HG03064 (cell line): ENCODE data around the gene ANKRD44.
"Not testable (repeated sequence)": the region's sequence is repeated elsewhere in the genome, so short reads cannot be mapped to it uniquely, and the experiment has no call there.

Source experiments
- ATAC-seq: cut with Tn5 transposase; IDR thresholded peaks from one replicate; pipeline ENCODE4 v1.9.1; 2021; ENCODE audit warnings: low read depth; ENCODE audit not compliant: unreplicated experiment

Gene ANKRD44

DNA sequence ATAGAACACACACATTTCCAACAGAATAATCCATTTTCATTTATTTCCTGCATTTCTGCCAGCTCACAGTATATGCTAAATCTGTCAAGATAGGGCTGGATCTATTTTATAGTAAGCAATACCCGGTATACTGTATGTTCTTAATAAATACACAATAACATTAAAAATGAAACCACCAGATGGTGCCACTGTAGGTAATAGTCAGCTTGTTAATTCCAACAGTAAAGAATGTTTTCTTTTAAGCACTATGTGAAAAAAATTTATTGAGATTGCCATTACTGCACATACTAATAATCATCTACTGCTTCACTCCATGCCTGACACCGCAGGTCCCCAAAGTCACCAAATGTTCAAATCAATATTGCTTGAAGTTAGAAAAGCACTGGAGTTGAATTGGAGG lies 252.6 kb downstream of the ANKRD44 start:
- ATAC-seq = no peak

DNA sequence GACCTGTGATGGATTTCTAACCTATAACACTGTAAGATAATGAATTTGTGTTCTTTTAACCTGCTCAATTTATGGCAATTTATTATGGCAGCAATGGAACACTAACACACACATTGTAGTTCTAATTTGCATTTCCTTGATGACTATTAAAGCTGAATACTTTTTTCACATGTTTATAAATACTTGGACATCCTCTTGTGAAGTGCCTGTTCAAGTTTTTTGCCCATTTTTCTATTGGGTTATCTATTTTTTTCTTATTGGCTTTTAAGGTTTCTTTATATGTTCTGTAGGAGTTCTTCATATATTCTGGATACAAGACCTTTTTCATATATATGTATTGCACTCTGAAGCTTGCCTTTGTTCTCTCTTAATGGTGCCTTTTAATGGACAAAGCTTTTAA lies 255.5 kb downstream of the ANKRD44 start:
- ATAC-seq = no peak

DNA sequence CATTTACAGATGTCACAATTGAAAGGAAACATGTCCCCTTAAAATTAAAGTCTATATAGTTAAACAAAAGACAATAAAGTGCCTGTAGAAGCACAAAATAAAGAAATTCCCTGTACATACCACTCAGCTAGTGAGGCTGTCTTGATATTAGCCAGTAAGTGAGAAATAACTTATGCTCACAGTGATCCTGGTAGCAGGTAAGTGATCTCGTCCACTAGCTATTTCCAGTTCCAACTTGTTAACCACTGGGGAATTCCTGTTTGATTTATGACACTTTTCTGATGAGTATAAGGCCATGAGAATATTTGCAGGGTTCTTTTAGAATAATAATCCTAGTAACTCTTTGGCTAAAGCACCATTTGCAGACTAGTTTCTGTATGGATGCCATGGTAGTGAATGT lies 256.1 kb downstream of the ANKRD44 start:
- ATAC-seq = no peak

DNA sequence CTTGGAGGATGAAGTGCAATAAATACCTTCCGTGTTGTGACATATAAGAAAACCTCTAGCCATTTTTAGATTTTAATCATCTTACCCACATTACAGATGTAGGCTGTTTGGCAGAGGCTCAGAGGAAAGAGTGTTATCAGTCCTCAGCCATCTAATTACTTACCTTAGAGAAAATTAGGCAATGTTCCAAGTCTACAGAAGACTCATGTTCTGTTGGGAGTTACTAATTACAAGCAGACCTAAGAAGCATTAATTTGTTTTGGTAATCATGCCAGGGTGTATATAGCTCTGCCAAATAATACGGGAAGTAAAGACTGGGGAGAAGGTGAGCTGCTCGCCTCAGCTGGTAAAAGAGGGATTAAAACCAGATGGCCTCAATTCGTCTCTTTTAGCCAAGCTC lies 258.2 kb downstream of the ANKRD44 start:
- ATAC-seq = no peak

DNA sequence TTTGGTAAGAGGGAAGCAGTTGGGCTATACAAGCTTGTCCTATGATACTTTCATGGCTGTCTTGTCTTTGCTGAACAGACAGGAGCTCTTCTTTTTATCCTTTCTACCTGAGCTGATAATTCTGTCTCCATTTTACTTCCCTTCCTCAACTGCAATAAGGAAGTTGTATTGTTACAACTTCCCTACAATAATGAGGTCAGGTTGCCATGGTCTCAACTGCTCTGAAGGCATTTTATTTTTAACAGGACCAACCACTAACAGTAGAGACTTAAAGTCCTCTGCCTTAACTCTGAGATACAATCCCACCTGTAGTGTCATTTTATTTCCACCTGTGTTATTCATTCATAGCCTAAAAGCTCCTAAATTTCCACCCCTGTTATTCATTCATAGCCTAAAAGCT lies 265.5 kb downstream of the ANKRD44 start:
- no peak for ATAC-seq

DNA sequence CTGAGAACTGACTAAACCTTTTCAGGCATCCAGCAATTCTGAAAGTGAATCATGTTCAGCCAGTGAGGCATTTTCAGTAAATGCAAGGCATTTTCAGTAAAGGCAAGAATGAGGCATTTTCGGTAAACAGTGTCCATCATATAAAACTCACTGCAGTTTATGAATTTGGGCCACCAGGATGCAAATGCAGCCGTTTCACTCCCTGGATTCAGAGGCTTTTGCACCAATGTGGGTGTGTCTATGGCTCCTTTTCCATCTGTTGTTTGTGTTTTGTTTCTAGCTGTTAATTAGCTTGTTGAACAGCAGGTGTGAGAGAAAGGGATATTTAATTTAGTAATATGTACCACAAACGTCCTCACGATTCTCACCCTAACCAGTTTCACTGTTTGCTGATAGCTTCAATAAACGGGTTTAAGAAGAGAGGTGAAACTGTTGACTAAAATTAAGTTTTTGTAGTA lies 267.8 kb downstream of the ANKRD44 start:
- no peak for ATAC-seq

DNA sequence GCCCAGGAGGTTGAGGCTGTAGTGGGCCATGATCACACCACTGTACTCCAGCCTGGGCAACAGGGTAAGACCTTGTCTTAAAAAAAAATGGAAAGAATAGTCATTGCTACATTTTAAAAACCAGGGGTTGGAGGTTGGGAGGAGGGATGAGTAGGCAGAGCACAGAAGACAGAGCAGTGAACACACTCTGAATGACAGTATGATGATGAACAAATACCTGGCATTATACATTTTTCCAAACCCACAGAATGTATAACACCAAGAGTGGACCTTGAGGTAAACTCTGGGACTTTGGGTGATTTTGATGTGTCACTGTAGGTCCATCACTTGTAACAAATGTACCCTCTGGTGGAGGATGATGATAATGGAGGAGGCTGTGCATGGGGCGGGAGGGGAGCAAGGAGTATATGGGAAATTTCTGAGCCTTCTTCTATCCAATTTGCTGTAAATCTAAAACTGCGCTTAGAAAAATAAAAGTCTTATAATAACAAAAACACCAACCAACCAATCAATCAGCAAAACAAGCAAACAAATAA lies 272.6 kb downstream of the ANKRD44 start:
- no peak for ATAC-seq

DNA sequence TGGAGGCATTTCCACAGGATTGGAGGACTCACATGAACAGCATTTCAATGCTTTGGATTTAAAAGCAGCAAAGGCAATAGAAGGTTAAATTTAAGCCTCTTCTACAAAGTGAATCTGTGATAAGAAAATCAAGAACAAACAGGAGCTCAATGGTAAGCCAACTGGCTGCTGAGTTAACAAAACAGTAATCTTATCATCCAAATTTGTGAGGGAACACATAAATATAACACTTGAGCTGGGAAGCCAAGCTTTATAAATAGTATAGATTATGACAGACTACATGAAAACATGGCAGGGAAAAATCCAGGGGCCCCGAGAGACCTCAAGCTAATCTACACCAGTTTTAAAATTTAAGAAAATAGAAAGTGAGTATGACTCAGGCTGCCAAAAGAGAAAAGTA lies 275.6 kb downstream of the ANKRD44 start:
- no peak for ATAC-seq

DNA sequence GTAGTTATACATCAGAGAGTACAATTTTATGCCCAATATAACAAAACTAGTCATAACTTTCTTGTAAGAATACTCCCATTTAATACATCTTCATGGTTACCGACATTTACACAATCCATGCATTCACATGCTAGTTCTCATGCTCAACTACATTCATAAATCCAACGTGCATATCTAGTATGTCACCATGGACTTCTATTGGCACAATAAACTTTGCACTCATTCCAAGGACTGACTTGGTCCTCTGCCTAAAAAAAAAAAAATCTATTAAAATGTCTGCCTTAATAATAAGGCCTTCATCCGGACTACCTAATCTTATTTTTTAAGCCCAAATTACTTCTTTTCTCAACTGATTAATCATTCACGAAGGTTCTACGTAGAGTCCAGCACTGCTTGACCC lies 276.3 kb downstream of the ANKRD44 start:
- ATAC-seq = no peak

DNA sequence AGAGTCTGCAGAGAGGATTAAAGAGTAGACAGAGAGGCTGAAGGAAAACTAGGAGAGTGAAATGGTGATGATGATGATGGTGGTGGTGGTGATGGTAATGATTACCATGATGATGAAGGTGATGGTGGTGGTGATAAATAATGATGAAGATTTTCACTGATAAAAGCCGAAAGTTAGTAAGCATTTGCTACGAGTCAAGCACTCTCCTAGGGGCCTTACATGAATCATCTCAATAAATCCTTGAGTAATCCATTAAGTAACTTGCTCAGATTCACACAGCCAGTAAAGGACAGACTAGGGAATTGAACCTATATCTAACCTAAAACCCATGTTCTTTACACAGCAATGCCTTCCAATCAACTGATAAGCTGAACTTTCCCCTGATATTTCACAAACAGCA lies 277.4 kb downstream of the ANKRD44 start:
- no peak for ATAC-seq

DNA sequence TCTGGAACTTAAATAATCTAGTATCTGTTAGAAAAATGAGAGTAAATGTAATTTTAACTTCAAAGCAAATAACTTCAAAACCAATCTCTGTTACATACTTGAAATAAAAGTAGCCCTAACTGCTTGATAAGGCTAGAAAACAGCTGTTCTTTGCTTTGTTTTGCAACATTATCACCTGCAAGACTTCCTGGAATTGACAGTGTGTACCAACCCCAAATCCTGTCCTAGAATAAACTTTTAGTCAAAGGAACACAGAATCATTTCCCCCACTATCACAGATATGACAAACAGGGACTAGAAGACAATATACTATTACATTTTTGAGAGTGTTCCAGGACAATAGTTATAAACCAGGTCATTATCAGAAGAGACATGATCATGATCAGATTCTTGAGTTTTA lies 278.8 kb downstream of the ANKRD44 start:
- ATAC-seq = no peak

DNA sequence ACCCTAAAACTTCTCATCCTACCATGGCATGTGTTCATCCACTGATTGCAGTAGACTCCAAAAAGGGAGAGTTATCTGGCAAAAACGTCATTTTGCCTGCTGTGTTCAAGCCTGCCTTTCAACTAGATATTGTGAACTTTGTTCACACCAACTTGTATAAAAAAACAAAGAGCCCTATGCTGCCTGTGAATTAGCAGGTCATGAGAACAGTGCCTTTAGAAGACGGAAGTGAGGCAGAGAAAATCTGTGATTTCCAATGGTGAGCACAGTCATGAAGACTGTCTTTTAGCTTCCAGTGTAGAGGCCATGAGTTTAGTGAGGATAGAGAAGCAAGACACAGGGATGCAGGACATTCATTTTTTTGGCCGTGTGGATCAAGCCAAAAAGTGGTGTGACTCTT lies 280.5 kb downstream of the ANKRD44 start:
- no peak for ATAC-seq

DNA sequence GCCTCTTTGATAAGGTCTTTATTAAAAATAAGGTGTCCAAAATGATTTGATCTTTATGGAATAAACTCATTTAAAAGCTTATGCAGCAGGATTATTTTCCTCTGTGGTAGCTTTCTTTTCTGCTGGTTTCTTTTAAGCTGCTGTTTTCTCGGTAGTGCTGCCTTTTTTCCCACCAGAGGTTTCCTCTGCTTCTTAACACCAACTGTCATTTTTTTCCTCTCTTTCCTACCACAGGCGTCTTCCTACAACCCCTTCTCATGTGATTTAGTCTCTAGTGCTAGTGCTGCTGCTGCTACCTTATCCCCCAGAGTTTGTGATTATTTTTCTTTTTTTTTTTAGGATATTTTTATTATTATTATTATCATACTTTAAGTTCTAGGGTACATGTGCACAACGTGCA lies 281.9 kb downstream of the ANKRD44 start:
- no peak for ATAC-seq

DNA sequence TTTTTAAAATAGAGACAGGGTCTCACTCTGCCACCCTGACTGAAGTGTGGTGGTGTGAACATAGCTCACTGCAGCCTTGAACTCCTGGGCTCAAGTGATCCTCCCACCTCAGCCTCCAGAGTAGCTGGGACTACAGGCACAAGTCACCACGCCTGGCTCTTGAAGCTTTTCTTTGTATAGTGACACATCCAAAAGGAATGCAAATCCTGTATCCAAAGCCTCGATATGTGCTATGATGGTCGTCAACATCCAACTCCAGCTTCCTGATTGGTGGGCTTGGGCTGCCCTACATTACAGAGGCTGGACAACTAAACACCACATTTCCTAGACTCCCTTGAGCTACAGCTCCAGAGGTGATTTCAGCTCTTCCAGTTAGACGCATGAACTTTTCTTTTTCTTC lies 282.4 kb downstream of the ANKRD44 start:
- ATAC-seq = no peak

DNA sequence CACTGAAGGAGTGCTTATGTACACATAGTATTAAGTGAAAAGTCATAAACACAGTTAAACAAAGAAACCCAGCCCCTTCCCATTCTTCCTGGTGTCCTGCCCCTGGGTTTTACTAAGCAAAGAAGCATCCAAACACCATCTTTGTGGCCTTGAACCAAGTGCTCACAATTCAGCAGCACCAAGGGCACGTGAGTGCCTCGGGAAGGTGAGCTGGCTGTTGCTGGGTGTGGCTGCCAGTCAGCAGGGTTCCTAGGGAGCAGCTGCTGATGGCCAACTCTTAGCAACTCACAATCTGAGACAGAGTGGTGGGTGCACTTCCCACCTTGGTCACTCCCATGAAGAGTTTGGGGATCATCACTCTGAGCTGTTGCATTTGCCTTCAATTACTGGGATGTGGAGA lies 286.4 kb downstream of the ANKRD44 start:
- no peak for ATAC-seq

DNA sequence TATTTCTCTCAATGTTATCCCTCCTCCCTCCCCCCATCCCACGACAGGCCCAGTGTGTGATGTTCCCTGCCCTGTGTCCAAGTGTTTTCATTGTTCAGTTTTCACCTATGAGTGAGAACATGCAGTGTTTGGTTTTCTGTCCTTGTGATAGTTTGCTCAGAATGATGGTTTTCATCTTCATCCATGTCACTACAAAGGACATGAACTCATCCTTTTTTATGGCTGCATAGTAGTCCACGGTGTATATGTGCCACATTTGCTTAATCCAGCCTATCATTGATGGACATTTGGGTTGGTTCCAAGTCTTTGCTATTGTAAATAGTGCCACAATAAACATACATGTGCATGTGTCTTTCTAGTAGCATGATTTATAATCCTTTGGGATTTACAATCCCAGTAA lies 289.7 kb downstream of the ANKRD44 start:
- not testable (repeated sequence) for ATAC-seq

DNA sequence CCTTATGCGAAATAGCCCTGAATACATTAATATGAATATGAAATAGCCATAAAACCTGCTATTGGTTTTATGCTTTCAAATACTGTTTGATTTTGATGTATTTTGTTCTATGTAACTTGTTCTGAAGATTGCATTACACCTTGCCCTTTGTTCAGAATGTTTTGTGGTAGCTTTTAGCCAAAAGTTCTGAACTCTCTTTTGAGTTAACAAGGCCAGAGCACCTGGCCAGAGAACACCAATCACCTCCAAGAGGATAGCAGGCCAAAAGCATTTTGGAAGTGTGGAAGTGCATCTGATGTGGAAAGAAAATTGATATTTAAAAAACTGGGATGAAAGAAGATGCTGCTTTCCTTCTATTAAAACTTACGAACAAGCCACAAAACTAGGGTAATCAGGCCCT lies 297.5 kb downstream of the ANKRD44 start:
- no peak for ATAC-seq

DNA sequence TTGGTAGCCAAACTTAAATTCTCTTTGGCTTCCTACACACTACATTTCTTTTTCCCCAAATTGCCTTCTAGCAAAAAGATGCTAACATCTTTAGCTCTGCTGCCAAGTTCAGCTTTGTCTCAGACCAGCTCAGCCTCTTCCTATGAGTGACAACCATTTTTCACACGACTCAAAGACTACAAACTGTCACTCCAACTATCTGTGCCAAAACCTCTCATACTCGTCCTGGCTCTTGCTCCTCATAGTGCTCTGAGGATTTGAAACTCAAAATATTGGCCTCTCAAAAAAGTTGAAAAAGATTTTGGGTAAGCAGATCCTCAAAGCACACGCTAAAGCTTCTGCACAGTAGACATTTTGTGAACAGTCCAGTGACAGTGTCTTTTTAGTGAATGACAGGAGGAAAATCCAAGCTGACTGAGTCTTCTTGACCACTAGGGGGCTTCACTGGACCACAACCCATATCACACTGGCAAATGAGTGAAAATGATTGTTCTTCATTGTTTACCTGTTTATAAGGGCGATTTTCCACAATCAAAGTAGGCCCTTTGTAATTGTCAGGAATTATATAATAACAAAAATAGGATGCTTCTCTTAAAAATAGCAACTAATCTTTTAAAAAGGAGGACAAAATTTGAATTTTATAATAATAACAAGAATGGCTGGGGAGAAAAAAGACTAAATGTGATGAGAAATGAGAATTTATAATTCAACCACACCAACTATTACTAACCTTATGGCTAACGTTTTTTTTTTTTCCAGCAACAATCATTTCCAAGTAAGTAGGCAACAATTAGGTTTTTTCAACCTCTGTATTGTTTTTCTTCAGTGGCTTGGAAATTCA lies 298.6 kb downstream of the ANKRD44 start:
- no peak for ATAC-seq

DNA sequence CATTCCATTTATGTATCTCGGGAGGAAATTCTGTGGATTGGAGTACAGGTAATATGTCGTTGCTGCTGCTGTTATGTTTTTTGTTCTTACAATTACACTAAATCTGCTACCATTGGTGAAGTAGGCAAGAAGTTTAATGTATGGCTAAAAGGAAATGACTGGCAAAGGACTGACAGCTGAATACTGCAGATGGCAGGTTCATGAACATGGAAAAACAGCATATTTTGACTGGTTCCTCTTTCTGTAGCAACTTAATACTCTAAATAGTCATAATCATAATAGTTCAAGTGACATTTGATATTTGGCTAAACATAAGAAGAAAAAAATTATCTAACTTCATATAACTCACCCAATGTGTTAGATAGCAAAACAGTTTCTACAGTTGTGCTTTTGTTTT lies 299.6 kb downstream of the ANKRD44 start:
- no peak for ATAC-seq

DNA sequence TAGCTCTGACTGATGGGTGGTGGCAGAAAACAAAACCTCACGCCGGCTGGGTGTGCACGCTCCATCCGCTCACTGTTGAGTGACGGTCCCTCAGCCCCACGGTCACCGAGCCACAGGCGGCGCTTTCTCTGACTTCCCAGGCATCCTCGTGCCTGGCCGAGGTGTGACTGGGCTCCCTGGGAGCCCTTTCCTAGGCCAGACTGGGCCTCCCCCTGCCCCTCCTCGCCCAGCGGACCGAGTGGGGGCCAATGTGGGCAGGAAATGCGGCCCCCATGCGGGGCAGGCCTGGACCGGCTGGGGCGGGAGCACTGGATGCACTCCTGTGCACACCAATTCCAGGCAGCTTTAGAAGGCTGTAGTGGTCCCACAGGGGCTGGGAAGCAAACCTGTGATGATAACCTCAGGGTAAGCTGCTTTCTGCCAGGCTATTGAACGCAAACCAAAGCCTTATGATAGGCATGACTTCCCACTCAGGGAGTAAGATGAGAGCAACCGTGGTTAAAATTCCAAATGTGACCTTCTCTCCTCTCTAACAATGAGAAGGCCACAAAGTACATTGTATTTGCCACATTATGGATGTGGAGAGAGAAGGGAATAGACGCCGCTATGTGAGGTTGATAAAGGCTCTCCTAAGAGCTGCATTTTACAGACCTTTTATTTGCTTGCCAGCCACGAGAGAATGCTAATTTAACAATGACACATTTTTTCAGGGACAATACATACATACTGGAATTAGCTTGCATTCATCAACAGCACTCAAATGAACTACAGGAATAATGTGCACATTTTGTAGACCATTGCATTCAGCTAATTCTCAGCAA lies 300.2 kb downstream of the ANKRD44 start:
- ATAC-seq = no peak

DNA sequence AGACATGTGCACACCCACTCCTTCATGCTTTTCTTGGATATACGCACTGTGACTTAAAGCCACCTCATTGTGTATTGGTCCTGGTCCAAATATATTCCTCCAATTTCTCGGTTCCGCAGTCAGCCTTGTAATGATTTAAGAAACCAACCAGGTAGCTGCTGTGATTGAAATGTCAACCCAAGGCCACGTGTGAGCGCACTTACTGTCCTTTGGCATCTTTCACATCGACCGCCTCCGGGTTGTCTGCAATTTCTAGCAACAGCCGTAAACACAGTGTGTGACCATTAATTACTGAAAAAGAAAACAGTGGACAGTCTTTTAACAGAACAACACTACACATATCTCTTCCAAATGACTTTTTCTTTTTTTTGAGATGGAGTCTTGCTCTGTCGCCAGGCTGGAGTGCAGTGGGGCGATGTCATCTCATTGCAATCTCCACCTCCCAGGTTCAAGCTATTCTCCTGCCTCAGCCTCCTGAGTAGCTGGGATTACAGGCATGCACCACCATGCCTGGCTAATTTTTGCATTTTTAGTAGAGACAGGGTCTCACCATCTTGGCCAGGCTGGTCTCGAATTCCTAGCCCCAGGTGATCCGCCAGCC lies 301.7 kb downstream of the ANKRD44 start:
- ATAC-seq = not testable (repeated sequence)
